HCT116 (cell line): ENCODE measurements around the gene PPIF. TPM values are rescaled to one million over a fixed set of nuclear protein-coding genes. Genes with fewer than 3 reads are reported as not detected.

Experiments
- ATAC-seq: fragments of 200-7000 bp; cut with Tn5 transposase; 2 replicates; pipeline ENCODE4 v1.9.1; 2020; ENCODE audit warnings: mild to moderate bottlenecking, moderate library complexity
- BruUV-seq: library from RNA; stranded (reverse); fragments of 400-500 nt; replicated peaks from 2 replicates; lab custom pipeline; 2021; lab: Mats Ljungman, UMichigan
- CTCF ChIA-PET: fragments of 300-600 bp; sonication (Branson Sonifier 250); formaldehyde crosslinking; loops from one replicate; lab custom pipeline; 2021; ENCODE audit warnings: antibody characterized with exemption; lab: Charles Lee
- POLR2A ChIA-PET: fragments of 300-600, 350-600 bp; sonication (Branson Sonifier 250); formaldehyde crosslinking; loops from one replicate; lab custom pipeline; 2021; ENCODE audit warnings: antibody characterized with exemption; lab: Charles Lee
- RAD21 ChIA-PET, 2 experiments: fragments of 300-600 bp; sonication (Branson Sonifier 250); formaldehyde crosslinking; loops; one replicate each; lab custom pipeline; 2023; ENCODE audit warnings: low total read pairs in 2 of 2; ENCODE audit not compliant: uncharacterized antibody in 2 of 2, unreplicated experiment in 2 of 2, low non-redundant PET in 1 of 2; lab: Charles Lee
- DNase-seq: peaks from one replicate; pipeline ENCODE4 v3.0.0-alpha.2; 2010; ENCODE audit warnings: low read depth, low spot score
- H2AFZ ChIP-seq: fragments of 200-600 bp; shearing (Covaris generic), sonication (generic); 2 replicates; pipeline ENCODE4 v1.6.1; 2017; ENCODE audit warnings: low read depth, mixed run types, mixed read lengths, antibody characterized with exemption, low read length; ENCODE audit not compliant: poor library complexity, severe bottlenecking
- H3K27ac ChIP-seq: 2 replicates; pipeline ENCODE4 v1.5.1; 2012; ENCODE audit warnings: low read depth, low read length
- H3K27me3 ChIP-seq: fragments of 200-600 bp; sonication (generic); 2 replicates; pipeline ENCODE4 v1.6.1; 2016; ENCODE audit warnings: mixed run types, low read length, mixed read lengths; ENCODE audit not compliant: insufficient read depth
- H3K36me3 ChIP-seq, 2 experiments: fragments of 200-500 bp in 1 of 2; fragments of 200-600 bp in 1 of 2; sonication (Bioruptor generic) in 1 of 2; sonication (generic) in 1 of 2; 2 replicates each; pipeline versions ENCODE4 v1.5.1 to v1.6.1; 2014 to 2016; ENCODE audit warnings: low read length in 2 of 2, inconsistent platforms in 1 of 2, mixed read lengths in 1 of 2, mixed run types in 1 of 2; ENCODE audit not compliant: insufficient read depth in 2 of 2, control insufficient read depth in 1 of 2
- H3K4me1 ChIP-seq, 2 experiments: fragments of 200-600 bp in 1 of 2; sonication (generic) in 1 of 2; 2 replicates each; pipeline versions ENCODE4 v1.5.1 to v1.6.1; 2012 to 2017; ENCODE audit warnings: low read length in 2 of 2, inconsistent platforms in 1 of 2, mild to moderate bottlenecking in 1 of 2, mixed read lengths in 1 of 2, mixed run types in 1 of 2, moderate library complexity in 1 of 2; ENCODE audit not compliant: insufficient read depth in 2 of 2, control insufficient read depth in 1 of 2
- H3K4me2 ChIP-seq: fragments of 200-600 bp; sonication (generic); 2 replicates; pipeline ENCODE4 v1.6.1; 2017; ENCODE audit warnings: mixed run types, low read length, mixed read lengths
- H3K4me3 ChIP-seq, 2 experiments: fragments of 200-600 bp in 1 of 2; sonication (generic) in 1 of 2; replicated peaks in 1 of 2; 2 replicates each; pipeline ENCODE4 v1.5.1; 2011 to 2016; ENCODE audit warnings: low read length in 2 of 2, control low read depth in 1 of 2, low read depth in 1 of 2, mild to moderate bottlenecking in 1 of 2, mixed read lengths in 1 of 2, mixed run types in 1 of 2
- H3K79me2 ChIP-seq: fragments of 200-600 bp; sonication (generic); 2 replicates; pipeline ENCODE4 v1.6.1; 2017; ENCODE audit warnings: mild to moderate bottlenecking, mixed run types, low read length, moderate library complexity, mixed read lengths; ENCODE audit not compliant: insufficient read depth
- H3K9ac ChIP-seq: fragments of 200-600 bp; sonication (generic); 2 replicates; pipeline ENCODE4 v1.6.1; 2016; ENCODE audit warnings: low read length, mixed read lengths
- H3K9me2 ChIP-seq: fragments of 200-600 bp; sonication (generic), shearing (Covaris generic); 2 replicates; pipeline ENCODE4 v1.6.1; 2017; ENCODE audit warnings: mixed run types, mild to moderate bottlenecking, moderate library complexity; ENCODE audit not compliant: insufficient read depth
- H3K9me3 ChIP-seq, 2 experiments: fragments of 200-500 bp in 1 of 2; fragments of 200-600 bp in 1 of 2; sonication (Bioruptor generic) in 1 of 2; sonication (generic) in 1 of 2; 2 replicates each; pipeline ENCODE4 v1.6.1; 2014 to 2017; ENCODE audit warnings: low read length in 2 of 2, mixed read lengths in 2 of 2, inconsistent platforms in 1 of 2, low read depth in 1 of 2, mild to moderate bottlenecking in 1 of 2, mixed run types in 1 of 2, moderate library complexity in 1 of 2; ENCODE audit not compliant: control insufficient read depth in 1 of 2, insufficient read depth in 1 of 2
- H4K20me1 ChIP-seq: fragments of 200-600 bp; sonication (generic), shearing (Covaris generic); 2 replicates; pipeline ENCODE4 v1.6.1; 2017; ENCODE audit warnings: mixed run types, mild to moderate bottlenecking, moderate library complexity; ENCODE audit not compliant: insufficient read depth
- CEBPB ChIP-seq: IDR thresholded peaks from 2 replicates; pipeline ENCODE4 v1.6.1; 2012; ENCODE audit warnings: low read depth
- EGR1 ChIP-seq: IDR thresholded peaks from 2 replicates; pipeline ENCODE4 v1.6.1; 2012; ENCODE audit warnings: low read depth
- EZH2 ChIP-seq: fragments of 200-600 bp; sonication (generic); IDR thresholded peaks from 2 replicates; pipeline ENCODE4 v1.6.1; 2017; ENCODE audit warnings: antibody characterized with exemption, mixed run types
- EZH2phosphoT487 ChIP-seq: fragments of 200-600 bp; IDR thresholded peaks from 2 replicates; pipeline ENCODE4 v1.6.1; 2018; ENCODE audit warnings: antibody characterized with exemption, borderline replicate concordance
- JUND ChIP-seq: IDR thresholded peaks from 2 replicates; pipeline ENCODE4 v1.6.1; 2012
- POLR2AphosphoS5 ChIP-seq: IDR thresholded peaks from 2 replicates; pipeline ENCODE4 v1.6.1; 2011; ENCODE audit warnings: mild to moderate bottlenecking, low read depth, low read length, moderate library complexity
- RAD21 ChIP-seq: IDR thresholded peaks from 2 replicates; pipeline ENCODE4 v1.6.1; 2012; ENCODE audit warnings: low read depth, mild to moderate bottlenecking
- SIN3A ChIP-seq: IDR thresholded peaks from 2 replicates; pipeline ENCODE4 v1.6.1; 2012; ENCODE audit warnings: low read depth
- SP1 ChIP-seq: IDR thresholded peaks from 2 replicates; pipeline ENCODE4 v1.6.1; 2012; ENCODE audit warnings: low read depth
- SRF ChIP-seq: IDR thresholded peaks from 2 replicates; pipeline ENCODE4 v1.6.1; 2012; ENCODE audit warnings: low read depth
- TCF7L2 ChIP-seq: IDR thresholded peaks from 2 replicates; pipeline ENCODE4 v1.7.0; 2011; ENCODE audit warnings: borderline replicate concordance, inconsistent platforms; ENCODE audit not compliant: insufficient read depth, insufficient read length; ENCODE audit errors: extremely low read depth
- ZFX ChIP-seq: fragments of 450-650 bp; IDR thresholded peaks from 2 replicates; pipeline ENCODE4 v1.6.1; 2017
- ZNF274 ChIP-seq: fragments of 200-500 bp; sonication (Bioruptor generic); IDR thresholded peaks from 2 replicates; pipeline ENCODE4 v1.6.1; 2014; ENCODE audit warnings: mild to moderate bottlenecking, low read depth, low read length, inconsistent platforms
- intact Hi-C: fragments of 100-400 bp; cut with micrococcal nuclease; formaldehyde crosslinking; loops from 2 replicates; pipeline ENCODE4 v1.10.0; 2022
- total RNA-seq: library from RNA; stranded (reverse); gene quantifications from one replicate; pipeline ENCODE4 v1.2.1, GENCODE V29; 2021; ENCODE audit not compliant: unreplicated experiment
- TF ChIP-seq, protein P1 (sequence below): IDR thresholded peaks from 2 replicates; pipeline ENCODE4 v1.6.1; 2012
- TF ChIP-seq, protein P2 (sequence below): IDR thresholded peaks from 2 replicates; pipeline ENCODE4 v1.6.1; 2012; ENCODE audit warnings: low read depth
- TF ChIP-seq, protein P3 (sequence below): IDR thresholded peaks from 2 replicates; pipeline ENCODE4 v1.6.1; 2012

PPIF gene
- total RNA-seq, 1 experiment from 2014 or later = 85.0 TPM

- intact Hi-C loops = no loop called here
- ChIA-PET POLR2A (no interaction called here), CTCF (no interaction called here), RAD21 (no interaction called here)
- no peaks in the 10 kb centered on the region for H3K4me1 ChIP-seq
- peaks cover 0 to 3% of the 10 kb centered on the region in 2 experiments; a peak in 1 of 4 replicates for H3K36me3 ChIP-seq
- ATAC-seq (no peak), DNase-seq (no peak)
- H3K79me2 ChIP-seq = no peaks in the 10 kb centered on the region
- no peak overlapping the region for H3K4me2 ChIP-seq
- H3K27me3 ChIP-seq = no peaks in the 10 kb centered on the region
- H3K27ac ChIP-seq = no peak overlapping the region
- no peaks in the 10 kb centered on the region for H4K20me1 ChIP-seq
- H2AFZ ChIP-seq = no peak overlapping the region
- no peaks in the 10 kb centered on the region for H3K9me3 ChIP-seq
- no TSS peak for BruUV-seq
- no peaks in the 10 kb centered on the region for H3K9me2 ChIP-seq
- H3K9ac ChIP-seq = no peak overlapping the region
- TF ChIP-seq EGR1 (no peak), TCF7L2 (no peak), SRF (no peak), CEBPB (no peak), JUND (no peak), RAD21 (no peak), ZFX (no peak), SIN3A (no peak), EZH2 (no peak), SP1 (no peak), EZH2phosphoT487 (no peak), ZNF274 (no peak), POLR2AphosphoS5 (no peak)
- TF ChIP-seq, protein P1, sequence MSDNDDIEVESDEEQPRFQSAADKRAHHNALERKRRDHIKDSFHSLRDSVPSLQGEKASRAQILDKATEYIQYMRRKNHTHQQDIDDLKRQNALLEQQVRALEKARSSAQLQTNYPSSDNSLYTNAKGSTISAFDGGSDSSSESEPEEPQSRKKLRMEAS = no peak
- TF ChIP-seq, protein P2, sequence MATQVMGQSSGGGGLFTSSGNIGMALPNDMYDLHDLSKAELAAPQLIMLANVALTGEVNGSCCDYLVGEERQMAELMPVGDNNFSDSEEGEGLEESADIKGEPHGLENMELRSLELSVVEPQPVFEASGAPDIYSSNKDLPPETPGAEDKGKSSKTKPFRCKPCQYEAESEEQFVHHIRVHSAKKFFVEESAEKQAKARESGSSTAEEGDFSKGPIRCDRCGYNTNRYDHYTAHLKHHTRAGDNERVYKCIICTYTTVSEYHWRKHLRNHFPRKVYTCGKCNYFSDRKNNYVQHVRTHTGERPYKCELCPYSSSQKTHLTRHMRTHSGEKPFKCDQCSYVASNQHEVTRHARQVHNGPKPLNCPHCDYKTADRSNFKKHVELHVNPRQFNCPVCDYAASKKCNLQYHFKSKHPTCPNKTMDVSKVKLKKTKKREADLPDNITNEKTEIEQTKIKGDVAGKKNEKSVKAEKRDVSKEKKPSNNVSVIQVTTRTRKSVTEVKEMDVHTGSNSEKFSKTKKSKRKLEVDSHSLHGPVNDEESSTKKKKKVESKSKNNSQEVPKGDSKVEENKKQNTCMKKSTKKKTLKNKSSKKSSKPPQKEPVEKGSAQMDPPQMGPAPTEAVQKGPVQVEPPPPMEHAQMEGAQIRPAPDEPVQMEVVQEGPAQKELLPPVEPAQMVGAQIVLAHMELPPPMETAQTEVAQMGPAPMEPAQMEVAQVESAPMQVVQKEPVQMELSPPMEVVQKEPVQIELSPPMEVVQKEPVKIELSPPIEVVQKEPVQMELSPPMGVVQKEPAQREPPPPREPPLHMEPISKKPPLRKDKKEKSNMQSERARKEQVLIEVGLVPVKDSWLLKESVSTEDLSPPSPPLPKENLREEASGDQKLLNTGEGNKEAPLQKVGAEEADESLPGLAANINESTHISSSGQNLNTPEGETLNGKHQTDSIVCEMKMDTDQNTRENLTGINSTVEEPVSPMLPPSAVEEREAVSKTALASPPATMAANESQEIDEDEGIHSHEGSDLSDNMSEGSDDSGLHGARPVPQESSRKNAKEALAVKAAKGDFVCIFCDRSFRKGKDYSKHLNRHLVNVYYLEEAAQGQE = no peak
- TF ChIP-seq, protein P3, sequence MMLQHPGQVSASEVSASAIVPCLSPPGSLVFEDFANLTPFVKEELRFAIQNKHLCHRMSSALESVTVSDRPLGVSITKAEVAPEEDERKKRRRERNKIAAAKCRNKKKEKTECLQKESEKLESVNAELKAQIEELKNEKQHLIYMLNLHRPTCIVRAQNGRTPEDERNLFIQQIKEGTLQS = no peak
- no peak overlapping the region for H3K4me3 ChIP-seq
These were observed 39.3 kb upstream of the PPIF start for GRCh38 chr10:79308016-79308415.
